Inflammatory macrophage treated with lipopolysaccharide for 4 hours (primary cell): ENCODE data around the gene CCT3.

Source experiments
- DNase-seq: peaks from one replicate; pipeline ENCODE4 v3.0.0-alpha.2; 2020

The CCT3 gene

DNA sequence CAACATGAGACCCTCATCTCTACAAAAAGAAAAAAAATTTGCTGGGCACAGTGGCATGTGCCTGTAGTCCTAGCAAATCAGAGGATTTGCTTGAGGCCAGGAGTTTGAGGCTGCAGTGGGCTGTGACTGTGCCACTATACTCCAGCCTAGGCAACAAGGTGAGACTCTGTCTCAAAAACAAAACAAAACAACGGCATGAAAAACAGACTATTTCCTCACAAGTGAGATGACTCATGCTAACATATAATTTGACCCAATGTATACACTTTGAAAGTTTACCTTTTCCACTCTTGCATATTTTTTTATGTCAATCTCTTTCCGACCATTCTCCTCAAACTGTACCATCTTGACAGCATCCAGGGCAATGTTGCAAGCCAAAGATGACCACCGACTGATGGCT lies 17.5 kb downstream of the CCT3 start:
- no peak for DNase-seq

DNA sequence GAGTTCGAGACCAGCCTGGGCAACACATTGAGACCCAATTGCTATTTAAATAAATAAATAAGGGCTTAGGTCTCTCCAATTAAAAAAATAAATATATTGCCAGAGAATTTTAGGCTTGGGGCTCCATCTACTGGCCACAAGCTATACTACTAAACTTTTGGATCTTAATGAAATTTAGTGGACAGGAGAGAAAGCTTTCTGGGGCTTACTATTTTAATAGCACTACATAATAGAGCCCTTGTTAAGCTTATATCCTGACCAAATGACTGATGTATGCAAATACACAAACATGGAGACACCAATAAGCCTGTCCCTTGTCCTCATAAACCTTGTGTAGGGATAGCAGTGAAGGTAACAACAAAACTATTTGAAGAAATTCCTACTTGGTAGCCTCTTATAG lies 18.4 kb downstream of the CCT3 start:
- DNase-seq, result peak; percentile 38

DNA sequence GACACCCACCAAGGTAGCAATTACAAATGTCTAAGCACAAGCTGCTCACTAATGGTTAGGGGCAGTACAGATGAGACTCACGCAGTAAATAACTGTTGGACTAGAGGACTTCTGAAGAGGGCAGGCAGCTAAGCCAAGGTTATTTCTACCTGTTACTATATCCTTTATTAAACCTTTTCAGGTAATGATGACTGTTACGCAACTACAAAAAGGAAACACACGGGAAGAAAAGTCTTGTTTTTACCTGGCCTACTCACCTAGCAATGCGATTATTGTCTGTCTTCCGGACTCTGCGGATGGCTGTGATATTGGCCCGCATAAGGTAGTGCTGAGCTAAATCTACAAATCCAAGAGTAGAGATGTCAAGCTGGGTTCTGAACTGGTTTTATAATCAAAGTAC lies 21.2 kb downstream of the CCT3 start:
- DNase-seq, result no peak

DNA sequence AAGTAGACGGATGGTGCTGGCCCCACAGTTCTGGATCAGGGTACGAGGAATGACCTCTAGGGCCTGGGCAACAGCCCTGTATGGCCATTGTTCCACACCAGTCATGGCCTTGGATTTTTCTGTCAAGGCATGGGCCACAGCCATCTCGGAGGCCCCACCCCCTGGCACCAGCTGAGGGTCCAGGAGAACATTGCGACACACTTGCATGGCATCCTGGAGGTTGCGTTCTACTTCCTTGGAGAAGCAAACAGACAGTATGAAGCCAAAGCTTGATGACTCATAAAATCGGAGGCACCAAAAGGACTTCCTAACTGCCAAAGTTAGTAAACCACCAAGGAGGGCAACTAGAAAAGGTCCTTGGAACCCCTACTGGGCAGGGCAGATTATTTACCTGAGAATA lies 27.1 kb downstream of the CCT3 start:
- no peak for DNase-seq

DNA sequence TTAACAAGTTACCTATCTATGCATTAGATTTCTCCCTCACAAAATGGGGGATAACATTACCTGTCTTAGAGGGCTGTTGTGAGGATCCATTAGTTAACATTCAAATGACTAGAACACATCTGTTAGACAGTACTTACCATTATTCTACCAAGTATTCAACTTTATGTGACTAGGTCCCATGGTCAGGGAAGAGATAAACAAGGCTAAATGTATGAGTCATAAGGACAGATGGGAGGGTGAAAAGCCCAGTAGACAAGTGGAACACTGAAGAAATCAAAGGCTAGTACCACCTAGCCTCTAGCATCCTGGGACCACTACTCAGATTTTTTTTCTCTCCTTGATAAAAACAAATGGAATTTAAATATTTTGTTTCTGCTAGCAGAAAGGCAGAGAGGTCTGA lies 30.0 kb downstream of the CCT3 start:
- no peak for DNase-seq

DNA sequence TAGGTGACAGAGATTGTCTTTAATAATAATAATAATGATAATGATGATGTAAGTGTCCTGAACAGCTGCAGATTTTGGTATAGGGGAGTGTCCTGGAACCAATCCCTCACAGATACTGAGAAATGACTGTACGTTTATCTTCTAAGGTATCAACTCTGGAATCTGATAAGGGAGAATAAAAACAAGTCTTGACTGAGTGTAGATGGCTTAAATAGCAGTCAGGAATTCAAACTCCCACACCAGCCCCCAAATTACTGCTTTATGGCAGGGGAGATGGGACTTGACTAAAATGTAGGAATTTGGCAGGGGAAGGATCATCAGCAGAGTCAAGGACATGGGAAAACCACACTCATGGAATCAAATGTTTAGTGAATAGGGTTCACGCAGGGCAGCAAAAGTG lies 32.9 kb downstream of the CCT3 start:
- no peak for DNase-seq

DNA sequence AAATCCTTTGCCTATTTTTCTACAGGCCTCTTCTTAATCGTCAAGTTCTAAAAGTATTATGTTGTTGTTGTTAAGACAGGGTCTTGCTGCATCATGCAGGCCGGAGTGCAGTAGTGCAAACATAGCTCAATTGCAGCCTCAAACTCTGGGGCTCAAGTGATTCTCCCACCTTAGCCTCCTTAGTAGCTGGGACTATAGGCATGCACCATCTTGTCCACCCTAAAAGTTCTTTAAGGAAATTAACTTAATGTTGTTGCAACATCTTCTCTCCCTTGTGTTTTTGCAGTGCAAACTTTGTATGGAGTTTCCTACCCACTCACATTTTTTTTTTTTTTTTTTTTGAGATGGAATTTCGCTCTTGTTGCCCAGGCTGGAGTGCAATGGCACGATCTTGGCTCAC lies 34.9 kb downstream of the CCT3 start:
- DNase-seq, result no peak

DNA sequence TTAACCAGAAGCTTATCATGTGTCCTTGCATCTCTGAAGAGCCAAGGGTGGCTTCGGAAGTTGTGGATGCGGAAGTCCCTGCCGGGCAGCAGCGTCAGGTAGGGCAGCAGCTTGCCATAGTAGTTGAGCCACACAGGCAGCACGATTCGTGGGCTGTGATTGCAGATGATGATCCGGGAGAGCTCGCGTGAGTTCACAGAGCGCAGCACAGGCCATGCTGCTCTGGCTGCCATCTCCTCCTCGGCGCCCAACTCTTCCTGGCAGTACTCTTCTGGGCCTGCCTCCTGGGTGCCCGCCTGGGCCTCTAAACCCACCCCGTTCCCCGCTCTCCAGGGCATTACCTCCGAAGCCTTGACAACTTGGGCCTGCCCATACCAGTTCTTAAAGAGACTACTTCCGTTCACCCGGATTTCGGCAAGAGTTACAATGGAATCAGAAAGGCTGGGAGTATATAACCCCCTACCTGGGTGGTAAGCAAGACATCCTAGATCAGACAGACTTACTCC lies 39.2 kb downstream of the CCT3 start, which contains the start of gene VHLL:
Gene VHLL, minus strand, starts transcription at position 456 of the 506 bp plus-strand sequence. Its CDS starts 118 bp downstream, at position 338.
- DNase-seq, result no peak

DNA sequence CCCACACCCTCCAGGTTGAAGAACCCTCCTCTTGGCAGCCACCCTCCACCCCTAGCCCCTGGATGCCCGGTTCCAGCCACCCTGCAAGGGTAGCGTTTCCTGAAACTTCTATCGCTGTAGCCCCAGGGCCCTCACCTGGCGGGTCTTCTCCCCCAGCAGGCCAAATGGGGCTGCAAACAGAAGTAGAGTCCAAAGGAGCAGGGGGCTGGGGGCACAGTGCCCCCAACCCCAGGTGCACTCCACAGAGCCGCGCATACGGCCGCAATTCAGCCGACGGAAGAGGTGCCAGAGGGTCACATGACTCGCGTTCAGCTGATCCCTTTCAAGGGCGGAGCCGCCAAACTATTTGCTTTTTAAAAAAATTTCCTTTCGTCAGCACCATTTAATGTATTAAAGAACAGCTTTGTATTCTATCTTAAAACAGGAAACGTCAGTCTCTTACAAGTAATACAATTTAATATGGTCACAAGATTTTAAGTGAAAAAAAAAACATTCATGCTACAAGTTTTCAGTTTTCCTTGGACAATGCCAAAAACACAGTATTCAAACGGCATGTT lies 42.6 kb downstream of the CCT3 start, which contains the start of gene GLMP:
Gene GLMP, minus strand, starts transcription at position 289 of the 557 bp plus-strand sequence. Its CDS starts 34 bp downstream, at position 255.
- DNase-seq, result peak; percentile 63

DNA sequence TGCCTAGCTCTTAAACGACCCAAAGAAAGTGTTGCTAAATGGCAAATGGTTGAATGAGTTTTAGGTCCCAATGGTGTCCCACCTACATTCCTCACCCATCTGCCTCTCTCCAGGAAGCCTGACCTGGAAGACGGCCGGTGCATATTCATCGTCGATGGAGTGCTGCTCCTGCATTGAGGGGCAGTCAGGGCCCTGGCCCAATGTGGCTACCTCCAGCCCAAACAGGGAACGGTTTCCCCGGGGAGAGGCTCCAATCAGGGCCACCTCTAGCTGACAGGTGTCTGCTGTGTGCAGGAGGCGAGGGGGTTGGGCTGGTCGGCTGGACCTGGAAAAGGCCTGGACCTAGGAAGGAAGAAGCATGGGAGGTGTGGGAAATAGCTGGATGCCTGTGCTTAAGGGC lies 44.2 kb downstream of the CCT3 start:
- DNase-seq, result no peak

DNA sequence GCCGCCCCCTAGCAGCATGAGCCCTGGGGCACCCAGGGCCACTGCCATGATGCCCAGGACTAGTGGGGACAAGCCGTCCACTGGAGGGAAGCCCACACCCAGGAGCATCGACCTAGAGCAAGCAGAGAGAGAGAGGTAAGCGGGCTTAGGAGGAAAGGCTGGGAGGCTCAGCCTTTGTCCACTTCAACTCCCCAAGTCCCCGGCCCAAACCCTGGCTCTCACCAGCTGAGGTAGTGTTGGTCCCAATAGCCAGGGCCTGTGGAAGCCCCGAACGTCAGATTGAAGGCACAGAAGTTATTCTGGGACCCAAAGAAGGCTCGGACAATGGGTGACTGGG lies 45.0 kb downstream of the CCT3 start:
- DNase-seq, result no peak

DNA sequence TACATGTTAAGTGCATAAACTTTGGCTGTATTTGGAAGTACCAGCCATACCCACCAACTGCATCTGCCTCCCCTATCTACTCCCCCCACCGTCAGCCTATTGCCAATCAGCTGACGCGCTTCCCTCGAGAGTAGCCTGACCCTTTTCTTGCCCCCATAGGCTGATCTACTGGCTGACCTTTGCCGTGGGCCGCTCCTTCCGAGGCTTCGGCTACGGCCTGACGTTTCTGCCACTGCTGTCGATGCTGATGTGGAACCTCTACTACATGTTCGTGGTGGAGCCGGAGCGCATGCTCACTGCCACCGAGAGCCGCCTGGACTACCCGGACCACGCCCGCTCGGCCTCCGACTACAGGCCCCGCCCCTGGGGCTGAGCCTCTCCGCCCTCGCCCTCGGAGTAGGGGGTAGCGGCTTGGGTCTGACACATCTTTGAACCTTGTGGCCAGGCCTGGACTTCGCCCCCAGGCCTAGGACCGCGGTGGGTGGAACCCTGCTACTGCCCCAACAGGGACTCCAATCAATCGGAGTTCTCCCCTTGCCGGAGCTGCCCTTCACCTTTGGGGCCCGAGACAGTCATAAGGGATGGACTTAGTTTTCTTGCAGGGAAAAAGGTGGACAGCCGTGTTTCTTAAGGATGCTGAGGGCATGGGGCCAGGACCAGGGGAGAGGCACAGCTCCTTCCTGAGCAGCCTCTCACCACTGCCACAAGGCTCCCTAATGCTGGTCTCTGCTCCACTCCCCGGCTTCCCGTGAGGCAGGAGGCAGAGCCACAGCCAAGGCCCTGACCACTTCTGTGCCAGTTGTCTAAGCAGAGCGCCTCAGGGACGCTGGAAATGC lies 46.6 kb downstream of the CCT3 start:
- DNase-seq, result peak; percentile 79

DNA sequence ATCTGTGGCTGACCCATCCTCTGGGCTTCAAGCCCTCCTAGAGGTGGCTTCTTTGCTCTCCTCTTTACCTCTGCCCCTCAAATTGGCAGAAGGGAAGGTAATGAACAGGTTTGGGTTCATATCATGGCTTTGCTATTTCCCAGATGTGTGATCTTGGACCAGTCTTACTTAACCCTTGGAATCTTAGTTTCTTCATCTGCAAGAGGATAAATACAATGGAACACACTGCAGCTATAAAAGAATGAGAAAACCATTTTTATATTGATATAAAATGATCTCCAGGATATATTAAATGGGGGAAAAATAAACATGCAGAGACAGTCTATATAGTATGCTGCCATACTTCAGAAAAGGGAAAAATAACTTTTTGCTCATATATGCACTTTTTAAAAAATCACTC lies 48.2 kb downstream of the CCT3 start:
- no peak for DNase-seq

DNA sequence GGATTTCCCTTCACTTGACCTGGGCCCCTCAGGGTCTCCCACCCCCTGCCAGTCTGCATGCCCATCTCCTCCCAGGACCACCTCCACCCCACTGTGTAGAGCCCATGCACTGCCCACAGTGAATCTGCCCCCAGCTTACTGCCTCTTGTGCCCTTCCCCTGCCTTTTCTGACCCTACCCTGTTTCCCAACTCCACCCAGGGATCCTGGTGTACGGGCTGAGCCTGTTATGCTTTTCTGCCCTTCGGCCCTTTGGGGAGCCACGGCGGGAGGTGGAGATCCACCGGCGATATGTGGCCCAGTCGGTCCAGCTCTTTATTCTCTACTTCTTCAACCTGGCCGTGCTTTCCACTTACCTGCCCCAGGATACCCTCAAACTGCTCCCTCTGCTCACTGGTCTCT lies 52.0 kb downstream of the CCT3 start:
- DNase-seq, result no peak

DNA sequence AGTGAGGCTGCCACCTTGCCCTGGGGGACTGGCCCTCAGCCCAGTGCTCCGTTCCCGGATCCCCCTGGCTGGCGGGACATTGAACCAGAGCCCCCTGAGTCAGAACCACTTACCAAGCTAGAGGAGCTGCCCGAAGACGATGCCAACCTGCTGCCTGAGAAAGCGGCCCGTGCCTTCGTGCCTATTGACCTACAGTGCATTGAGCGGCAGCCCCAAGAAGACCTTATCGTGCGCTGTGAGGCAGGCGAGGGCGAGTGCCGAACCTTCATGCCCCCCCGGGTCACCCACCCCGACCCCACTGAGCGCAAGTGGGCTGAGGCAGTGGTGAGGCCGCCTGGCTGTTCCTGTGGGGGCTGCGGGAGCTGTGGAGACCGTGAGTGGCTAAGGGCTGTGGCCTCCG lies 52.7 kb downstream of the CCT3 start:
- DNase-seq, result no peak

DNA sequence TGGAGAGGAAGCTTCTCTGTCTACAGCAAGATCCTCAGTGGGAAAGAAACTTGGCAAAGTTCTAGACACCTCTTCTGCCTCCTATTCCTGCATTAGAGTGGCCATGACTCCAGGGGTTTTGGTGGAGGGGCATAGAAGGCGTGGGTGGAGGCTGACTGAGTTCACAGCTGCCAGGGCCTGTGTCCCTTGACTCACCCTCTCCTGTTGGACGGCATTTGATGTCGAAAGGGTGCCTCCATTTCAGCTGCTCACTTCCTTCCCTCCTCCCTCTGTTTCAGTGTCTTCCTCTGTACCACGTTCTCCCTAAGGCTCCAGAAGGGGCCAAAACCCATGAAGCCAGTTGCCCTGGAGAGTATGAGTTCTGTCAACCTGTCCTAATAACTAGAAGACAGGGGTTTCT lies 53.3 kb downstream of the CCT3 start:
- peak; percentile 78 for DNase-seq

DNA sequence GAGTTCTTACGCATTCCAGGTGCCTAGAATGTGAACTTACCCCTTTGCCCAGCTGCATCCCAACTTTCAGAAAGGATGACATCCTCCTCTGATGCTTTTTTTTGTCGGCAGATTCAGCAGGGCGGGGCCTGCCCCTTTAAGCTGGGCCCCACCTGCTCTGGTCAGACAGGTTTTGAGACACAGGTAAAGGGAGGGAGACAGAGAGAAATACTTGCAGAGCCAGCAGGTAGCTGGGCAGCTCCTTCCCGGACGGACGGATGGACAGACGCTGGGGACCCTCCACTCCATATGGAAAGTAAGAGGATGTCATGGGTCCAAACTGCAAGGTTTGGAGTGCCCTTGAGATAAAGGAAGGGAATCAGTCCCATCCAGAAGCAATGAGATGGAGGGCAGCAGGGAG lies 54.0 kb downstream of the CCT3 start, which contains the start of gene TMEM79:
Gene TMEM79, plus strand, starts transcription at position 214 of the 400 bp plus-strand sequence. CDS start 902 bp downstream, outside the sequence.
- DNase-seq, result no peak

DNA sequence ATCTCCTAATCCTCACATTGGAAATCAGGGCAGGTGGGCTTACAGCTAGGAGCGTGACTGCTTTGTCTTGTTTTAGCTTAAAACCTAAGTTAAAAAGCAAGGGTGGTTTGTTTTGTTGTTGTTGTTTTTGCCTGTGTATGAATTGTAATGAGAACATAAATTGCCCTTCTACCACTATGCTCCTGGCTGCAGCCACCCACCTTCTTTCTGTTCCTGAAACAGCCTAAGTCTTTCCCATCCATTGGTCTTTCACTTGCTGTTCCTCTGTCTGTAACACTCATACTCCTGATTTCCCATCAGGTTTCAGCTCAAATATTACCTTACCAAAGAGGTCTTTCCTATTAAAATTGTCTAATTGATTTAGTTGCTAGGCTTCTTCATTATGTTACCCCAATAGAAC lies 54.6 kb downstream of the CCT3 start:
- peak; percentile 75 for DNase-seq

DNA sequence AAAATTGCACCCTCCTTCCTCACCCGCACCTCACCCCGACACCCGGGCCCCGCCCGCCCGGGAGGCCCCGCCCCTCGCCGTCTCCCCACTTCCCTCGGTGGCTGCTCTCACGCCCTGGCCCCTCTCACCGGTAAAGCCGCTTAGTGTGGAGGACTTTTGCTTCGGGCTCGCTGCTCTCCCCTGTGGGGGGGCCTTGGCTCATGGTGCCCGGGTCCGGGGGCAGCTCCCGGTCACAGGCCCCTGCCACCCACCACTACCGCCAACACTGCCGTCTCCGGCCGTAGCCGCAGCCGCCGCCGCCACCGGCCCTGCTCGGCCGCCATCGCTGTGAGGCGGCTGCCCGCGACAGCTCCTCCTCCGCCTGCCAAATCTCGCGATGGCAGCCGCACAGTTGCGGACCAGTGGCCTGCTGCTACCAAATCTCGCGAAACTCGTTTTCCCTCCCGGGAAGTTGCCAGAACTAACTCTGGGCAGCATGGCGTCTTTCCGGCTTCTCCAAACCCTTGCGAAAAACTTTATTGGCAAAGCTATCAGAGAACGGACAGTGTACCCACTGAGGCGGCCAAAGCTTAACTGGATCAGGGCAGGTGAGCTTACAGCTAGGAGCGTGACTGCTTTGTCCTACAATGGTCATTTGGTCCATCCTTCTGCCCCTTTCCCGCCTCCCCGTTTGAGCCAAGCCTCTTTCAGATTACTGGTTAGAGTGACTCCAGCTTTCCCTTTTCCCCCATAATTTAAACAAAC lies 55.4 kb downstream of the CCT3 start, which contains the start of gene SMG5:
Gene SMG5, minus strand, starts transcription at position 347 of the 744 bp plus-strand sequence. Its CDS starts 145 bp downstream, at position 202.
- peak; percentile 99 for DNase-seq

DNA sequence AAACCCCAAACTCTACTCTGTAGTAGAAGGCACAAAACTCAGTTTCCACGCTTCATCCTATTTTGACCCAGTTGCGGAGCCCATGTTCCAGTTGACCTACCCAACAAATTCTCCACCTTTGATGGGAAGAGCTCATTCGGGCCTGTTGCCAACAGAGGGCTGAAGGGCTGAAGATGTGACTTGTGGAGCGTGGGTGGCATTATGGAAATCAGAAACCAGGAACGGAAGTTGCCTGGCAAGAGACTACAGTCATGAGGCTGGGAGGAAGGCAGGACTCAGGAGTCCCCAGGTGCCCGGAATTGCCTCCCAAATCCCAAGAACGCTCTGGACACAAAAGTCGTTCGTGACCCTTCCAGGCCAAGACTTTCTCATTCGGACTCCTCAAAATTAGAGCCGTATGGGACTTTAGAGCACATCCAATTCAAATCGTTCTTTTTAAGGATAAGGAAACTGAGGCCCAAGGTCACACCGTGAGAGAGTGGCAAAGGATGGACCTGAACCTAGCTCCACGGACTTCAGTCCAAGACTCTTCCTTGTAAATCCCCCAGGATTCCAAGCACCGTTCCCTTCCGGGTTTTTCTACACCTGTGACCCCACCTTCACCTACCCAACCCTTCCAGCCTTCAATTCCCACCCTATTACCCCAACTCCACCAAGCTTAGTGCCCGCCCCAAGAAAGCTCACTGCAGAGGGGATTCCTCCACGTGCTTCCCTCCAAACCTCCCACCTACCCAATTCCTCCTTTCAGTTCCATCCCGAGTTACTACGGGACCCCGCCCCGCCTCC lies 56.2 kb downstream of the CCT3 start:
- peak; percentile 84 for DNase-seq

DNA sequence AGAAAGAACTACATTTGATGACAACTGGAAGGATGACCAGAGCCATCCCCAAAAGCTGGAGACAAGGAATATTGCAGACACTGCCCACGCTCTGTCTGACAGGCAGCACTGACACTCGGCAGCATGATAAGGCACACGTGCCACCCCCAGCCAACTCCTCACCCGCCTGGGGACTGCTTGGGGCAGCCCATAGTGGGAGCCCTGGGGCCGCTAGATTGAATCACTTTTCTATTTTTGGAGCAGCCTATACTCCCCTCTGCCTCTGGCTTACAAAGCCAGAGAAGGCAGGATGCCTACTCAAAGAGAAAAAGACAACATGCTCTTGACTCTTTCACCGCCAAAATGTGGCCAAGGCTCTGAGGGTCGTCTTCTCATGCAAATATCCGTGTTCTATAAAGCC lies 56.8 kb downstream of the CCT3 start:
- peak; percentile 81 for DNase-seq

DNA sequence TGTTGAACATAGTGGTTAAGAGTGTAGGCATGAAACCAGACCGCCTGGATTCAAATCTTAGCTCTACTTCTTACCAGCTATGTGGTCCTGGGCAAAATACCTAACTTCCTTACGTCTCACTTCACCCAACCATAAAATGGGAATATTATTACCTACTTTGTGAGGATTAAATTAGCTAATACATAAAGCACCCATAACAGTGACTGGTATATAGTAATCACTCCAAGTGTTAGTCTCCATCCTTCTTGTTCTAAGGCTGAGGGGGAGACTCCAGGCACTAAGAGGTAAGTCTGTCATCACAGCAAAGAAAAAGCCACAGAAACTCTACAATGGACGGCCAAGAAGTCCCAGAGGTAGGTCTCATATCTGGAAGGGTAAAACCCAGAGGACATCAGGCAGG lies 58.3 kb downstream of the CCT3 start:
- DNase-seq, result no peak

DNA sequence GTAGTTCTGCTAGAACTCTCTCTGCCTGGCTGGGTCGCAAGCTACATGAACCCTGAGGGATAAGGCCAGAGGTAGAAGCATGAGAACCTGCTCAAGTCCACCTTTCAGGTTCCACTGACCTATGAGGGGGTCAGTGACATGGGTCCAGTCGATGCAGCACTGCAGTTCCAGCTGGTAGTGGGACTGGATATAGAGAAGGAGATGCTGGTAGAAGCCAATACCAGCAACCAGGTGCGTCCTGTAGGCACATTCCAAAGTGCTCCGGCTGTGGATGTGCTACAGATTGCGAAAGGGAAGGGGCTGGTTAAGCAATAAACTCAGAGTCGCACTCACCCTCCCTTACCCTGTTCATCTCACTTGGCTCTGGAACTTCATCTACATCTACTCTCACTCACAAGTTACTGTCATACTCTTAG lies 61.1 kb downstream of the CCT3 start:
- peak; percentile 35 for DNase-seq
